GM10266 (cell line): ENCODE data around the gene BMP8A.
"Not testable (repeated sequence)": the region's sequence is repeated elsewhere in the genome, so short reads cannot be mapped to it uniquely, and the experiment has no call there.

Experiments
- DNase-seq: peaks from one replicate; pipeline ENCODE4 v3.0.0; 2012; ENCODE audit errors: extremely low spot score
- CTCF ChIP-seq: IDR thresholded peaks from 2 replicates; pipeline ENCODE4 v1.5.1; 2012; ENCODE audit warnings: mild to moderate bottlenecking, low read depth; ENCODE audit not compliant: control insufficient read depth, insufficient read depth; ENCODE audit errors: missing control alignments

Gene BMP8A

DNA sequence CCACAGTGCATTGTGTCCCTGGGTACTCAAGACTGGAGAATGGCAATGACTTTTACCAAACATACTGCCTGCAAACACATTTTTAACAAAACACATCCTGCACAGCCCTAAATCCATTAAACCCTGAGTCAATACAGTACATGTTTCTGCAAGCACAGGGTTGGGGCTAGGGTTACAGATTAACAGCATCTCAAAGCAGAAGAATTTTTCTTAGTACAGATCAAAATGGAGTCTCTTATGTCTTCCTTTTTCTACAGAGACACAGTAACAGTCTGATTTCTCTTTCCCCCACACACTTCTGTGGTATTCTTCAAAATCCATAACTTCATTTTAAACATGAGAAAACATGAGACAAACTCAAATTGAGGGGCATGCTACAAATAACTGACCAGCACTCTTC, 13.9 kb downstream of the BMP8A start:
- no peak for TF ChIP-seq CTCF
- DNase-seq = no peak

- TF ChIP-seq CTCF = peak; percentile 9
- no peak for DNase-seq
These were observed 15.9 kb downstream of the BMP8A start for GRCh38 chr1:39507230-39507928.

- DNase-seq = no peak
- no peak for TF ChIP-seq CTCF
These were observed 16.8 kb downstream of the BMP8A start for GRCh38 chr1:39508266-39508665.

DNA sequence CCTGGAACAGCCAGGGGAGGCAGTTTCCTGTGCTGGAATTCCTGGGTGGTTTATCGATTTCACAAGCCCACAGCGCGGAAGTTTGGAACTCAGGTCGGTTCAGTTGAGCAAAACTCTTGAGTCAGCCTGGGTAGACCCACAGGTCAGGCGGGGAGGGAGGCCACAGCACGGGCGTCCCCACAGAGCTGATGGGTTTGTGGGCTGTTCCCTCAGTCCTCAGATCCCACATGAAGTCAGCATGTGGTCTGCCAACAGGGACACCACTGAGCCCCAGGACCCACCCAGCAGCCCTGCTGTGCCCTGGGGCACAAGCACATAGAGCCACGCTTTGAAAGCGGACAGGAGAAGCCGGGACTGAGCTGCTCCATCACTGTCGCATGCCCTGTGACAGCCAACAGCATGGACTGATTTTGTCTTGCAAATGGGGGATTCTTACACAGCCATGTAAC, 17.4 kb downstream of the BMP8A start:
- DNase-seq = no peak
- TF ChIP-seq CTCF = no peak

DNA sequence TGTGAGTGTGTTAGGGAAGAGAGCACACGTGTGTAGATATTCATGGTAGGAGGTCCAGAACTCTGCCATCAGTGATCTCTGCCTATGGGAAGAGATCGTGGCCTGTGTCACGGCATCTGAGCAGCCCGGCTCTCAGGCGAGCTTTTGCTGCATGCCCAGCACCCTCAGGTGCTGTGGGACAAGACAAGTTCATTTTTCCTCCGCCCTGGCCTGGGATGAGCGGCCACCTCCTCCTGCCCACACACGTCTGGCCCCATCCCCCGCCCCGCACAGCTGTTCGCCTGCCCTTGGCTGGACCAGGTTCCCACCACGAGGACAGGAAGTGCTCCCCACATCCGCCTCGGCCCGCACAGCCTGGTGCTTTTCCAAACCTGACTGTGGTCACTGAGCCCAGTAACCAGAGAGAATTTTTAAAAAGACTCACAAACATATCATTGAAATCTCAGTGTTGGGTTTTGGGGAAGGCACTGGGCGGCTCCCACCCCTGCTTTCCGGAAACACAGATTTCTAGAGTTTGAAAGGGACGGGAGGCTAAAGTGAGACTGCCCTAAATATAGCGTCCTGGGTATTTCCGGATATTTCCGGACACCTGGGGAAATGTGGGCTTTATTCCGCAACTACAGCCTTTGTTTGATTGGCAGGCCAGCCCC, 18.0 kb downstream of the BMP8A start:
- TF ChIP-seq CTCF = no peak
- peak; percentile 61 for DNase-seq

GRCh38 chr1:39510570-39511186, 19.2 kb downstream of the BMP8A start:
- DNase-seq = not testable (repeated sequence)

DNA sequence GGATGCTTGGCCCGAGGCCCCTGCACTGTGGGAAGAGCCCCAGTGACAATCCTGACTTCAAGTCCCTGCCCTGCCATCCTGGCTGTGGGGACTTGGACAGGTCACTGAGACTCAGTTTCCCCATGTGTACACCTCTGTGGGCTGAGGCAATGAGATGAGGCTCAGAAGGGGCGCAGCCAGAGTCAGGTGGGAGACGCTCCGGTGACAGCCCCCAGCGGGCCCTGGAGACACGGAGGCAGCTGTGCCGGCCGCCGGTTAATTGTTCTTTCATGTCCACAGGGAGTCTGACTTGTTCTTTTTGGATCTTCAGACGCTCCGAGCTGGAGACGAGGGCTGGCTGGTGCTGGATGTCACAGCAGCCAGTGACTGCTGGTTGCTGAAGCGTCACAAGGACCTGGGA, 20.0 kb downstream of the BMP8A start:
- not testable (repeated sequence) for DNase-seq

DNA sequence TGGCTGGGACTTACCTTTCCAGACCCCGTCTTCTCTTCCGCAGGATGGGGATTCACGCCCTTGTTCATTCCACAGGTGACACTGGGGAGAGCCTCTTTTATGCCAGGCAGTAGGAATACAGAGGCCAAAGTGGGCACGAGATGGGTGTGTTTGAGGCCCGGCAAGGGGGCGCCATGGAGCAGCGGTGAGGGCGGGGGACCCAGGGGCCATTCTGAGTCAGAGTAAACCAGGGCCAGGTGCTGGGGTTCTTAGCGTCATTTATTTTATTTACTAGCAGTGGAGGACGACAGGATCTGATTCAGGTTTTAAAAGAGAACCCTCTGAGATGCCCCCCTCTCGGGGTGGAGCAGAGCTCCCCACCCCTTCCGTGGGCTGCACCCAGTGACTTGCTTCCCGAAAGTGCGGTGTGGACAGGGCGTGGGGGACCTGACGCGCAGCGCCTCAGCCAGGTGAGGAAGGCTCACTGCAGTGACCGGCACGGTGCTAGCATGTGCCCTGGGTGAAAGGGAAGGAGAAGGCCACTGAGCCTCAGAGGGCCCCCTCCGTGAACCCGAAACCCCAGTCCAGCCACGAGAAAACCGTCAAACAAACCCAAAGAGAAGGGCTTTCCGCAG, 20.9 kb downstream of the BMP8A start:
- not testable (repeated sequence) for DNase-seq

DNA sequence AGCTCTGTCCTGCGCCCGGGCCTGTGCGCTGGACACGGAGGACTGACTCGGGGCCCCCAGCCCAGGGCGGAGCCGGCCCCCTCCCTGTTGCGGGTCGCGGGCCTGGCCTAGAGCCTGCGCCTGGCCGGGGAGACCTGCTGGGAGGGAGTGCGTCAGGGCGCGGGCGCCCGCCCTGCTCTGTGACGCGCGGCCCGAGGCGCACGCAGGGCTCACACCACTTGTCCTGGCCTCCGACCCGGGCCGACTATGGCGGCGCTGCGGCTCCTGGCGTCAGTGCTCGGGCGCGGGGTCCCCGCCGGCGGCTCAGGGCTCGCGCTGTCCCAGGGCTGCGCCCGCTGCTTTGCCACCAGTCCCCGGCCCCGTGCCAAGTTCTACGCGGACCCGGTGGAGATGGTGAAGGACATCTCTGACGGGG, 23.3 kb downstream of the BMP8A start:
- not testable (repeated sequence) for DNase-seq

GRCh38 chr1:39515131-39516086, 24.0 kb downstream of the BMP8A start:
- DNase-seq = not testable (repeated sequence)

GRCh38 chr1:39516841-39517240, 25.4 kb downstream of the BMP8A start:
- DNase-seq = not testable (repeated sequence)

DNA sequence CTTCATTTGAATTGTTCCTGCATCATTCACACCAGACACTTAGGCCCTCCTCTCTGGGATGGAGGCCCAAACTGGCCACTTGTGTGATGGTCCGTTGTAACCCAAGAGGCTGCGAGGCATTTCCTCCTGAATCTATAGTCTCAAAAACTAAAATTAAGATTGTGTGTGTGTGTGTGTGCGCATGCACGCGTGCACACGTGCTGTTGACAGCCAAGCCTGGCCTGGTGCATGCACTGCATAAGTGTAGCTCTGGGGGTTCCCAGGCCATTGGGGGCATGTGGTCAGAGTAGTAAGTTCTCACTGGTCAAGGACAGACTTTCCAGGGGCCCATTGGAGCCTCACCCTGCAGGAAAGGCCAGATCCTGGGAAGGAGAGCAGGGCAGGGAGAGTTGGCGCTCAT, 26.5 kb downstream of the BMP8A start:
- not testable (repeated sequence) for DNase-seq
